Myometrial cell (primary cell): ENCODE data around the gene MSMO1. TPM values are rescaled to one million over a fixed set of nuclear protein-coding genes. Genes with fewer than 3 reads are reported as not detected.

ENCODE experiments used
- total RNA-seq: library from RNA; depleted of rRNA; stranded (reverse); fragments of >200 nt; gene quantifications from 2 replicates; pipeline ENCODE4 v1.2.3, GENCODE V29; 2015

Gene MSMO1
- 475 and 585 TPM in 2 replicates for total RNA-seq

DNA sequence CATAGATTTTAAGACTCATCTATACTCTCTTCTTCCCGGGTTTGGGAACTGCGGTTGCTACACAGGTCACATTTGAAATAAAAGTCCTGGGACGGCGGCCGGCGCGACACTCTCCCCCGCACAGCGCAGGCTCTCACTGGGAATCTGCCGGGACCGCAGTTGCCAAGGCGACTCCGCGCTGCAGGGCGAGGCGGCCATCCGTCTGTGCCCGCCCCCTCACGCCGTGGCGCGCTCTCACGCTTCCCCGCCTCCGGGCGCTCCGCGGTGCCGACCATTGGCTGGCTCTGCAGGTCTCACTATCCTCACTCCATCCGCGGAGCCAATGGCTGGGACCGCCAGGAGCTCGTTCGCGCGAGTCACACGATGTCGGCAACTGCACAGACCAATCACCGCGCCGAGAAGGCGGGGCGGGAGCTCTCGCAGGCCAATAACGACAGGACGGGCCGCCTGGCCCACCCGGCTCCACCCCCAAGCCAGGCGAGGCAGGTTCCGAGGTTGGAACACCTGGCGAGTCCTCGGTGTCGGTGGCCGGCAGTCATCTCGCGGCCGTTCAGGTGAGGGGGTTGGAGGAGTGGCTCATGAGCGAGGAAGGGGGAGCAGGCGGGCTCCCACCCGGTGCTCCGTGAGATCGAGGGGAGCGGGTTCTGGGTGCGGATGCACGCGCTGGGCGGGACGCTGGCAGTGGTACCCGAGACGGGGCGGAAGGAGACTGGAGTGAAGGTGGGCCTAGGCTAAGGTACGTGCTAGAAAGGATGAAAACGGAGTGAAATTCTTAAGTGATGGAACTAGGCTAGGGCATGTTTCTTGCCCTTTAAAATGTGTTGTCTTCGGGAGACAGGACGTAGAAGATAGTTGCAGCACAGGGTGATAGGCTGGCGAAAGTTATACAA is at the start of gene MSMO1:
Gene MSMO1, plus strand, starts transcription at position 459 of the 890 bp plus-strand sequence. CDS start 5,702 bp downstream, outside the sequence.

GRCh38 chr4:165378745-165379677 is 51.5 kb downstream of the MSMO1 start, which contains the start of gene CPE:
CPE (plus strand) TSS chr4:165379008; CDS start chr4:165379222, 214 bp downstream.

Other genes starting within 250 kb of the MSMO1 start
- 9.9 and 11.0 TPM in 2 replicates for gene TMEM192, start 214.8 kb upstream of the MSMO1 start, total RNA-seq
- gene KLHL2, start 120.1 kb upstream of the MSMO1 start, total RNA-seq: 6.9 and 7.3 TPM in 2 replicates
- 0.58 and 1.2 TPM in 2 replicates for gene CPE, start 51.3 kb downstream of the MSMO1 start, total RNA-seq